Activated B cell treated with CpG ODN at 0.5 μM for 24 hours (primary cell): Measurements from ENCODE around the gene CCDC86. TPM values are rescaled to one million over a fixed set of nuclear protein-coding genes. Genes with fewer than 3 reads are reported as not detected.

ENCODE experiments used
- ATAC-seq: fragments of 200-7000 bp; cut with Tn5 transposase; one replicate; pipeline ENCODE4 v1.10.0; 2021; ENCODE audit warnings: low read depth, mild to moderate bottlenecking, moderate library complexity
- CTCF ChIA-PET: fragments of 350-600 bp; sonication (Branson Sonifier 250); formaldehyde crosslinking; loops from one replicate; lab custom pipeline; 2021; ENCODE audit warnings: antibody characterized with exemption; lab: Charles Lee
- POLR2A ChIA-PET: fragments of 350-600 bp; sonication (Branson Sonifier 250); formaldehyde crosslinking; loops from one replicate; lab custom pipeline; 2021; ENCODE audit warnings: antibody characterized with exemption; lab: Charles Lee
- DNase-seq: peaks from one replicate; pipeline ENCODE4 v3.0.0; 2022
- H3K27ac Mint-ChIP-seq: one replicate; pipeline ENCODE4 v1.8.0; 2020; ENCODE audit warnings: mixed read lengths
- H3K27me3 Mint-ChIP-seq: one replicate; pipeline ENCODE4 v1.8.0; 2021; ENCODE audit warnings: mixed read lengths
- H3K36me3 Mint-ChIP-seq: one replicate; pipeline ENCODE4 v1.8.0; 2021; ENCODE audit warnings: low read depth, mixed read lengths
- H3K4me1 Mint-ChIP-seq: one replicate; pipeline ENCODE4 v1.8.0; 2021; ENCODE audit warnings: mixed read lengths
- H3K4me3 Mint-ChIP-seq: one replicate; pipeline ENCODE4 v1.8.0; 2020; ENCODE audit warnings: mild to moderate bottlenecking, mixed read lengths
- H3K9me3 Mint-ChIP-seq: one replicate; pipeline ENCODE4 v1.8.0; 2020; ENCODE audit warnings: mixed read lengths
- intact Hi-C: fragments of 100-400 bp; cut with micrococcal nuclease; formaldehyde crosslinking; loops from one replicate; pipeline ENCODE4 v1.15.1; 2024
- total RNA-seq: library from RNA; stranded (reverse); gene quantifications from 2 replicates; pipeline ENCODE4 v1.2.3, GENCODE V29; 2022
- TF ChIP-seq, protein P1 (sequence below): fragments of 200-600 bp; IDR thresholded peaks from one replicate; pipeline ENCODE4 v1.8.0; 2022; ENCODE audit warnings: antibody characterized with exemption, mild to moderate bottlenecking

CCDC86 gene
- total RNA-seq, 1 donor from 2014 or later = 30.3 TPM

DNA sequence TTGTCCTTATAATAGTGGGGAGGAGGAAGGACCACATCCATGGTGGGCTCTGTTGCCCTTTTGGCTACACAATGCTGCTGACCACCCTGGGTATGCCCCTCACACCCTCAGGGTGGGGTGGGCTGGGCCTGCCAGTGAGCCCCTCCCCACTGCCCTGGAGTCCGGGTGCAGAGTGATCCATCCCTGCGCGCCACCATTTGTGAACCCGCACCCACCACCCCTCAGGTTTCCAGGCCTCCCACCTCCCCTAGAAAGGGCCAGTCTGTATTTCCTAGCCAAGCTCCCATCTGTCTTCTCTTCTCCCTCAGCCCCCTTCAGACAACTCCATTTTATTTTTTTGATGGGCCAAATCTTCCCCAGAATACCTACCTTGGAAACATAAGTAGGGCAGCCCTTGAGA lies 31.8 kb upstream of the CCDC86 start:
- no peak overlapping the region for H3K27ac Mint-ChIP-seq

DNA sequence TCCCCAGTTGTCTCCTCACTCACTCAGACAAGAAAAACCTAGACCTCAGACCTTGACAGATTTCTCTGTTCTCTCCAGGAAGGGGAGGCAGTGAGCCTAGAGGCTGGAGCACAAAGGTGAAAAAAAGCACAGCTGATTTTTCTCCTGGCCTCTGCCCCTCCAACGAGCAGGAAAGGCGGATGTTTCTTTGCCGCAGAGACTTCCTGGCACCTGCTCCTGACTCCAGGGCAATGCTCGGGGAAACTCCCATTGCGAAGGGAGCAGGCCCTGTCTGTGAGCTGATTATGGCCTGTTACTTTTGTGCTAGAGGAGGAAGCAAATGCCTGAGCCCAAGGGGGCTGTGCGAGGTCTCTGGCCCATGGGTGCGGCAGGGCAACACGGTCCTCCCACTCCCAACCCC lies 31.3 kb upstream of the CCDC86 start:
- DNase-seq (no peak), ATAC-seq (no peak)
- Mint-ChIP-seq H3K27ac (no peak overlapping the region), H3K9me3 (no peaks in the 10 kb centered on the region), H3K4me1 (no peaks in the 10 kb centered on the region), H3K27me3 (peaks cover 28% of the 10 kb centered on the region), H3K36me3 (no peaks in the 10 kb centered on the region), H3K4me3 (no peak overlapping the region)
- CTCF ChIA-PET = no interaction called here
- TF ChIP-seq, protein P1, sequence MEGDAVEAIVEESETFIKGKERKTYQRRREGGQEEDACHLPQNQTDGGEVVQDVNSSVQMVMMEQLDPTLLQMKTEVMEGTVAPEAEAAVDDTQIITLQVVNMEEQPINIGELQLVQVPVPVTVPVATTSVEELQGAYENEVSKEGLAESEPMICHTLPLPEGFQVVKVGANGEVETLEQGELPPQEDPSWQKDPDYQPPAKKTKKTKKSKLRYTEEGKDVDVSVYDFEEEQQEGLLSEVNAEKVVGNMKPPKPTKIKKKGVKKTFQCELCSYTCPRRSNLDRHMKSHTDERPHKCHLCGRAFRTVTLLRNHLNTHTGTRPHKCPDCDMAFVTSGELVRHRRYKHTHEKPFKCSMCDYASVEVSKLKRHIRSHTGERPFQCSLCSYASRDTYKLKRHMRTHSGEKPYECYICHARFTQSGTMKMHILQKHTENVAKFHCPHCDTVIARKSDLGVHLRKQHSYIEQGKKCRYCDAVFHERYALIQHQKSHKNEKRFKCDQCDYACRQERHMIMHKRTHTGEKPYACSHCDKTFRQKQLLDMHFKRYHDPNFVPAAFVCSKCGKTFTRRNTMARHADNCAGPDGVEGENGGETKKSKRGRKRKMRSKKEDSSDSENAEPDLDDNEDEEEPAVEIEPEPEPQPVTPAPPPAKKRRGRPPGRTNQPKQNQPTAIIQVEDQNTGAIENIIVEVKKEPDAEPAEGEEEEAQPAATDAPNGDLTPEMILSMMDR = no peak
- intact Hi-C loops = no loop called here
- POLR2A ChIA-PET = no interaction called here

More for the DNA sequence above, 31.8 kb upstream of the CCDC86 start:
- no peak for ATAC-seq
- DNase-seq = no peak
- no peaks in the 10 kb centered on the region for H3K4me1 Mint-ChIP-seq
- CTCF ChIA-PET = no interaction called here
- POLR2A ChIA-PET = no interaction called here
- peaks cover 30% of the 10 kb centered on the region for H3K27me3 Mint-ChIP-seq
- H3K36me3 Mint-ChIP-seq = no peaks in the 10 kb centered on the region
- H3K9me3 Mint-ChIP-seq = no peaks in the 10 kb centered on the region
- TF ChIP-seq, protein P1 = no peak
- no peak overlapping the region for H3K4me3 Mint-ChIP-seq
- intact Hi-C loops = no loop called here

DNA sequence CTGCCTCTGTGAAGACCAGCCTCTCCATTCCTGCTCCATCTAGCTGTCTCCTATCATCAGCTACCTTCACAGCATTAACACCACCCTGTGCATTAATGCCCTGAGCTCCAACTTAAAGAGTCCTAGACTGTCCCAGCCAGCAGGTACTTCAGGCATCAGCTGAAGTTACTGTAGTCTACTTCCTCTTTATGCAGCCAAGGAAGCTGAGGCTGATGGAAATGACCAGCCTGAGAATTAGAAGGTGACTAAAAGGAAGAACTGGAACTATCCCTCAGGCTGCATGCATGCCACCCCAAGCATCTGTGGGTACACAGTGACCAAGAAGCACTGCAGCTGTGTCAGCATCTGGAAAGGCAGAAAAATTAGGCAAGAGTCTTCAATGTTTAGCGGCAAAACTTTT lies 28.6 kb upstream of the CCDC86 start:
- no peaks in the 10 kb centered on the region for H3K4me1 Mint-ChIP-seq
- peaks cover 18% of the 10 kb centered on the region for H3K27me3 Mint-ChIP-seq
- H3K9me3 Mint-ChIP-seq = peaks cover 5% of the 10 kb centered on the region
- H3K27ac Mint-ChIP-seq = no peak overlapping the region
- intact Hi-C loops = loop anchor here (2.0 kb wide), 1 partner anchor 21 kb away; no protein-coding TSS in a partner anchor
- POLR2A ChIA-PET = no interaction called here
- no peak for DNase-seq
- CTCF ChIA-PET = interaction anchor here (1.9 kb wide), 1 partner anchor 17 kb away, joined by 4 read pairs; no protein-coding TSS in a partner anchor
- TF ChIP-seq, protein P1 = no peak
- H3K36me3 Mint-ChIP-seq = no peaks in the 10 kb centered on the region
- no peak for ATAC-seq
- no peak overlapping the region for H3K4me3 Mint-ChIP-seq

DNA sequence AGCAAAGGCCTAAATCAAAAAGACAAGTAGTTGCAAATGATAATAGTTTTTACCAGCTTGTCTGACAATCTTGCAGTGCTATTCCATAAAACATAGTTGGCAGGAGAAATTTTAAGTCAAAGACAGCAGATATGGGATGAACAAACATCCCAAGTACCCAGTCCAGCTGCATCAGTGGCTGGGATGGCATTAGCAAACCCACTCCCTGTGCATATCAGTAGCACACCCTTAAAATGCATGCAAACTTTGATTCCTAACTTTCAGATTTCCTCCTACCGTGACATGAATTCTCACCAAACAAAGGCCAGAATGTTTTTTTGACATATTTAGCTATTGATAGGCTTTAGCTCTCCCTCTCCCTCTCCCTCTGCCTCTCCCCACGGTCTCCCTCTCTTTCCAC lies 27.8 kb upstream of the CCDC86 start:
- DNase-seq (no peak), ATAC-seq (no peak)
- H3K4me3 Mint-ChIP-seq = no peak overlapping the region
- H3K4me1 Mint-ChIP-seq = no peaks in the 10 kb centered on the region
- ChIA-PET POLR2A (no interaction called here), CTCF (interaction anchor here (1.9 kb wide), 1 partner anchor 17 kb away, joined by 4 read pairs; no protein-coding TSS in a partner anchor)
- TF ChIP-seq, protein P1 = no peak
- intact Hi-C loops = no loop called here
- H3K27ac Mint-ChIP-seq = no peak overlapping the region
- no peaks in the 10 kb centered on the region for H3K36me3 Mint-ChIP-seq
- H3K9me3 Mint-ChIP-seq = peaks cover 5% of the 10 kb centered on the region
- peaks cover 18% of the 10 kb centered on the region for H3K27me3 Mint-ChIP-seq

DNA sequence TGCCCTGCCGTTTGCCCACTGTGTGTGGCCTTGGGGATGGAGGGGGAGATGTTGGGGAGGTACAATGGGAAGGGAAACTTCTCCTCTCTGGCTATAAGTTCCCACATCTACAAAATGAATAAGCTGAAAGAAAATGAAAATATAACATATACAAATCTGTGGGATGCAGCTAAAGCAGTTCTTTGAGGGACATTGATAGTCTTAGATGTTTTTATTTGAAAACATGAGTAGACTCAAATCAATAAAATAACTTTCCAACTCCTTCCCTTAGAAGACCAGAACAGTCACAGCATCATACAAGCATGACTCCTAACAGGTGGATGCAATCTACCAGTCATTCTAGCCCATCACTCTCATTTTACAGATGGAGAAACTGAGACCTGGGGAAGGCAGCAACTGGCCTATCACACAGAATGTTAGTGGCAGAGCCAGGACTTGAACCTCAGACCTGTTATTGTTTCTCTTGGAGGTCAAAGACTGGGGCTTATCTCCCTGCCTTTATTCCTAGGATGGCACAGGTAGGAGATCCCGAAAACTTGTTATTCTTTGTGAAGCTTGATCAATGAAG lies 25.2 kb upstream of the CCDC86 start:
- CTCF ChIA-PET = no interaction called here

More for the DNA sequence above, 25.2 kb upstream of the CCDC86 start:
- ATAC-seq = no peak
- TF ChIP-seq, protein P1 = no peak
- no peaks in the 10 kb centered on the region for H3K36me3 Mint-ChIP-seq
- no peak for DNase-seq
- peaks cover 5% of the 10 kb centered on the region for H3K9me3 Mint-ChIP-seq
- peaks cover 9% of the 10 kb centered on the region for H3K27me3 Mint-ChIP-seq
- H3K4me1 Mint-ChIP-seq = no peaks in the 10 kb centered on the region
- H3K27ac Mint-ChIP-seq = no peak overlapping the region
- POLR2A ChIA-PET = no interaction called here
- intact Hi-C loops = no loop called here
- H3K4me3 Mint-ChIP-seq = no peak overlapping the region
